Mucosa of gallbladder (tissue), 1 donor: ENCODE results near the gene UXS1. TPM values are rescaled to one million over a fixed set of nuclear protein-coding genes. Genes with fewer than 3 reads are reported as not detected.

ENCODE experiments used
- DNase-seq: peaks from one replicate; pipeline ENCODE4 v3.0.0-alpha.2; 2020; ENCODE audit warnings: low spot score
- total RNA-seq: library from RNA; stranded (reverse); gene quantifications from one replicate; pipeline ENCODE4 v1.2.1, GENCODE V29; 2021
- donor health status: DM: no; HTN: no; CAD: no.

The UXS1 gene
- total RNA-seq, 1 donor from 2014 or later: 45.8 TPM

GRCh38 chr2:106085181-106085940, 108.7 kb downstream of the UXS1 start:
- DNase-seq: peak; percentile 65

GRCh38 chr2:106080959-106081358, 113.1 kb downstream of the UXS1 start:
- DNase-seq: no peak

GRCh38 chr2:106078096-106078495, 116.0 kb downstream of the UXS1 start:
- no peak for DNase-seq

- no peak for DNase-seq
Measured at GRCh38 chr2:106076941-106077340, 117.2 kb downstream of the UXS1 start.

- DNase-seq: no peak
Measured at GRCh38 chr2:106075048-106075447, 119.1 kb downstream of the UXS1 start.

- no peak for DNase-seq
Measured at GRCh38 chr2:106073678-106074406, 120.3 kb downstream of the UXS1 start.

GRCh38 chr2:106070181-106070580, 123.9 kb downstream of the UXS1 start:
- no peak for DNase-seq

- no peak for DNase-seq
Measured at GRCh38 chr2:106068451-106068850, 125.7 kb downstream of the UXS1 start.

- DNase-seq: no peak
Measured at GRCh38 chr2:106065983-106066820, 127.9 kb downstream of the UXS1 start.

- no peak for DNase-seq
Measured at GRCh38 chr2:106065268-106065982, 128.7 kb downstream of the UXS1 start.

- no peak for DNase-seq
Measured at GRCh38 chr2:106063181-106063580, 130.9 kb downstream of the UXS1 start.

- DNase-seq: no peak
Measured at GRCh38 chr2:106062627-106063026, 131.5 kb downstream of the UXS1 start.

GRCh38 chr2:106061611-106062349, 132.3 kb downstream of the UXS1 start:
- no peak for DNase-seq

- DNase-seq: no peak
Measured at GRCh38 chr2:106059416-106060065, 134.6 kb downstream of the UXS1 start.

- no peak for DNase-seq
Measured at GRCh38 chr2:106058469-106059137, 135.5 kb downstream of the UXS1 start.

GRCh38 chr2:106057206-106057605, 136.9 kb downstream of the UXS1 start:
- DNase-seq: no peak

GRCh38 chr2:106054880-106055655, 139.0 kb downstream of the UXS1 start:
- DNase-seq: no peak

- no peak for DNase-seq
Measured at GRCh38 chr2:106054321-106054720, 139.8 kb downstream of the UXS1 start.

GRCh38 chr2:106053581-106053980, 140.5 kb downstream of the UXS1 start:
- DNase-seq: no peak
